GM19043 (cell line): ENCODE results near the gene DAG1.

Experiments used
- ATAC-seq: cut with Tn5 transposase; IDR thresholded peaks from one replicate; pipeline ENCODE4 v1.9.1; 2021; ENCODE audit warnings: low read depth; ENCODE audit not compliant: unreplicated experiment

The DAG1 gene

DNA sequence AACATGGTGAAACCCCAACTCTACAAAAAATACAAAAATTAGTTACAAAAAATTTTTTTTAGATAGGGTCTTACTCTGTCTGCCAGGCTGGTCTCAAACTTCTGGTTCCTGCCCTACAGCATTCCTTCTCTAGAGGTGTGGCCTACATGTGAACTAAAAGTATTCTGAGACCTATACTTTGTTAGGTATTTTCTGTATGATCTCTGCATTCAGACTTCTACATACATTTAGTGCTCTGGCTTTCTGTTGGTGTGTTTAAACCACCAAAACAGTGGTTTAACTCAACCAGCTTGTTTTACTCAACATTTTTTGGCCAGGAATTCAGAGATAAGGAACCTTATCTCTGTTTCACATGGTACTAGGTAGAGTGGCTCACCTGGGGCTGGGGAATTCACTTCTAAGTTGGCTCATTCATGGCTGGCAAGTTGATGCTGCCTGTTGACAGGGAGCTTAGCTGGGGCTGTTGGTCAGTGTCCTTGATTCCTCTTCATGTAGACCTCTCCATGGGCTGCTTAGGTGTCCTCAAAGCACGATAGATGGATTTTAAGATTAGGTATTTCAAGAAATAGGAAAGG is 42.8 kb downstream of the DAG1 start:
- no peak for ATAC-seq

DNA sequence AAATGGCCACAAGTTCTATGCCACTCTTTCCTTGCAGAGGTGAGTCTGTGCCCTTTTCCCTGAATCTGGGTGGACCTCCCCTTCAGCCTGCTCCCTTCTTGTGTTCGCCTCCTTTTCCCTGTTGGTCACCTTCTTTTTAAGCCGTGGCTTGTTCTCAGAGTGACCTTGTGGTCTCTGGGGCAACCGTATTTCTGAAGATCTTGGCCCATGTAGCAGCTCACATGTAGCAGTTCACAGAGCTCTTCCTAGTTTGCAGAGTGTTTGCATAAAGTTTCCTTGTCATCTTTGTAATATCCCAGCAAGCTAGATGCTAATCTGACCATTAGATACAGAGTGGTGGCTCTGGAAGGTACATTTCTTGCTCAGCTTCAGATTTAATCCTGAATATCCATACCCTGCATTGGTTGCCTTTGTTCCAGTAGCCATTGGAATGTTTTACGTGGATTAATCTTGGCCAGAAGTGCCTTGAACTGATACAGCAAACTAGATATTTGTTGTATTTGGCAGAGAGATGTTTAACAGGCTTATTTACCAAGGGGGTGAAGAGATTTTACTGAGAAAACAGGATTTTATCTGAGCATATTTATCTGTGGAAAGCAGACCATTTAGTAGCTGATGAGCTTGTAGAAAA is 43.5 kb downstream of the DAG1 start:
- ATAC-seq = no peak

DNA sequence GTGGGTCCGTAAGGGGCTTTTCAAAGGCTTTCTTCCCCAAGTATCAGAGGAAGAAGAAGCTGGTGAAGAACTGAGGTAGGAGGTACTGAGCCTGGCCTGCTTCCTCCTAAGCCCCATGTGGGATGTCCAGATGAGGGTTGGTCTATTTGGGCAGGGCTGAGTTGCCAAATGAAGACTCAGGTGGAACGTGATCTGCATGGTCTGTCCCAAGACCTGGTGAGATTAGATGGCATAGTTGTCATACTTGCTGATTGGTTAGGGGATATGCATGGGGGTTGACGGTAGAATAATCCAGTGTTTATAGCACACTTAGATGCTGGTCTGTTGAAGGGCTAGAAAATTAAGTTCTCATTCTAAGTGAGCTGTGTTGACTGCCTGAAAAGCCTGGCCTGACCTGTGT is 47.9 kb downstream of the DAG1 start:
- ATAC-seq = no peak

DNA sequence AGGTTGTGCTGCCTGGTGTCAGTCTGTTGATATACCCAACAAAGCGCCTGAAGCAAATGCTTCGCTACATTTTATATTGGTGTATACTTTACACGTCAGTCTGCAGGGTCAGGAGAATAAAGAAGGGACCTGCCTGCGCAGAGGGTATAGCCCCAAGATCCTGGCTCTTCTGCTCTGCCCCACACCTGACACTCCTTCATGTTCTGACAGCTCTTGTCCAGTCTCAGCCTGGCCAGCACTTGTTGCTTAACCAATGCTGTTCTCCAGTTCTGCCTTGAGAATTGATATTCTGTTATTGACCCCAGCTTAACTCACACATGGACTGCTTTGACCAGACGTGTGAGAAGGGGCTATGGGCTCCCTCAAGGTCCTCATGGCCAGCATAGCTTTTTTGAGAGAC is 48.4 kb downstream of the DAG1 start:
- ATAC-seq = no peak

DNA sequence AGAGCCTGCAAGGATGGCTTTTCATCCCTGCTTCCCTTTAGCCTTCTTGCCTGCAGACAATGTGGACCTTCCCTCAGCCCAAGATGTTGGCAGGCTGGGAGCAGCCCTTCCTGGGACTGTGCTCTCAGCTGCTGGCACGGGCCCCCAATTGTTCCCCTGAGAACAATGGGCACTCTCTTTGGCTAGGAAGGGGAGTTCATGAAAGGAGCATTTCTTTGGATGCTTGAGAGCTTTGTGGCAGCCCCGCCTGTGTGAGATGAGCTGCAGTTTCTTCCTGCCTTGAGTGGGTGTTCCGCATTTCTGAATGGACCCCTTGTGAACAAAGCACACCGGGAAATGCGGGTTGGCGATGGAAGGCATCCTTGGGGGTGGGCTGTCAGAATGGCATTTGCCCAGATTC is 49.2 kb downstream of the DAG1 start:
- ATAC-seq = no peak

DNA sequence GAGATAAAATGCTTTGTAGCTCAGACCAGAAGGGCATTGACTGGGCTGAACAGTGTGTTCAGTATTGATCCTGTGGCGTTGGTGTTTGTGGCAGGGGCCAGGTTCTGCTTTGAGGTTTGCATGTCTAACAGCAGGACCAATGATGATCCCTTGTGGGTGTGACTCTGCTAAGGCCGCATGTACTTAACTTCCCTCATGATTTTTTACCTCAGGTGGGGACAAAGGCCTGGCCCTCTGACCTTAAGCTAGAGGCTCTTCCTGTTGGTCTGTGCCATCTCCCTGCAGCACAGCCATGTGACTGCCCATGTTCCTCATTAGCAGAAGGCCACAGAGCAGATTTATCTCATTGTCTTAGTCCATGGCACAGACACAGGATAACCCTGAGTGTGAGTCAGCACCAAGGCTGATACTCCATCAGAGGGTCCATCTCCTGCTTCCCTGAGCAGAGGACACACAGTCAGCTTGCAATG is 49.9 kb downstream of the DAG1 start:
- ATAC-seq = no peak

DNA sequence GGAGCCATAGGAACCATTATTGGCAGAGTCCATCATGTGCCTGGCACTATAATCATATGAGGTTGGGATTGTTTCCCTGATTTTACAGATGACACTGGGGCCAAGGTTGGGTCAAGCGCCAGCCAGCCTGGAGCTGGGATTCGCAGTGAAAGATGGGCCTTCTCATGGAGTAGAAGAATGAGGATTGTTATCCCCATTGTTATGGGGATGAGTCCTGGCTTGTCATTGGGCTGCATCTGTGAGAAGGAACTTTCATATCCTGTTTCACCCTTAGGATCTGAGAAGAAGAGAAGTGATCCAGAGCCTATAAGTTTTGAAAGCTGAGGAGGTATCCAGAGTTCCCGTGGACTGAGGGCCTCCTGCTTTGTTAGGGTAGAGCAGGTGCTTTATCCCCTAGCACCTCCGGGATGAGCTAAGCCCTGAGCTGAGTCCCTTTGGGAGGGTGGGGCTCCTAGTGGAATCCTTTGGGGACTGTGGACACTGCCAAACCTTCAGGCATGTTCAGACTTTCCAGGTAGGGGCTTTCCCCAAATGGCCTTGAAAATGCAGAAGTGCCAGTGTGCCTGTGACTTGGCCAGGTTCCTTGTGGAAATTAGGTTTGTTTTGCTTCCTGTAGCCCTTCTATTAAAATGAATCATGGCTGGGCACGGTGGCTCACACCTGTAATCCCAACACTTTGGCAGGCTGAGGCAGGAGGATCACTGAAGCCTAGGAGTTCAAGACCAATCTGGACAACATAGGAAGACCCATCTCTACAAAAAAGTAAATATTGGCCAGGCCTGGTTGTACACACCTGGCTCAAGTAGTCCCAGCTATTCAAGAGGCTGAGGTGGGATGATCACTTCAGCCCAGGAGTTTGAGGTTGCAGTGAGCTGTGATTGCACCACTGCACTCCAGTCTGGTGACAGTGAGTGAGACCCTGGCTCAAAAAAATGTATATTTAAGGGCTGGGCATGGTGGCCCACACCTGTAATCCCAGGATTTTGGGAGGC is 54.0 kb downstream of the DAG1 start:
- ATAC-seq = no peak

DNA sequence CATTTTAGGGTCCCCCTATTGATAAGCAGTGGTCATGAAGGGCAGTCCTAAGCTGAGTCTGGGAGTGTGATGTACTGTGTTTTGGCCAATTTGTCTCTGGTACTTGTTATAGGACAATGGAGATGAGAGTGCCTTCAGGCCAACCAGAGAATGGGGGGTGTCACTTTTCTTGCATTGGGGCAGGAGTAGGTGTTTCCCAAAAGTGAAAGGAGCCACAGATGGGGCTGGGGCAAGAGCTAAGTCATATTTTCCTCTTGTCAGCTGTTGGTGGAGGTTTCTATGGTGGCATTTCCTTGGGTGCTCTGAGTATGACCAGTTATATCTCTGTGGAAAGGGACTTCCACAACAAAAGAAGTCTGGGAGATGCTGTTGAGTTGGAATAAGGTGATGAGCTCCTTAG is 59.5 kb downstream of the DAG1 start:
- no peak for ATAC-seq

DNA sequence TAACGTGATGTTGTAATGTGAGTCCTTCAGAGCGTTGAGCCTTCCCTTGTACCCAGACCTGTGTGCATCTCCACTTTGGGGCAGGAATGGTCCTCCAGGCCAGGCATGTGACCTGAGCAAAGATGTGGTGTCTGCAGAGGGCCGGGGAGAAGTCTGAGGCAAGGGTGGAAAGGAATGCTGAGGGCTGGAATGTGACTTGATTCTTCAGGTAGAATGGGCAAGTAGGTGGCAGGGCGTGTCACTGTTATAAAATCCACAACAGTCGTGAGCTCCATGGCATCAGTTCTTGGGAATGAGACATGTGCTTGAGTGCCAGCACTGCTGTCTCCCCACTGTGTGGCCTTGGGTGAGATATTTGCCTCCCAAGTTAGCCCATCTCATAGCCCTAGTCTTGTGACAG is 60.2 kb downstream of the DAG1 start:
- ATAC-seq = no peak

DNA sequence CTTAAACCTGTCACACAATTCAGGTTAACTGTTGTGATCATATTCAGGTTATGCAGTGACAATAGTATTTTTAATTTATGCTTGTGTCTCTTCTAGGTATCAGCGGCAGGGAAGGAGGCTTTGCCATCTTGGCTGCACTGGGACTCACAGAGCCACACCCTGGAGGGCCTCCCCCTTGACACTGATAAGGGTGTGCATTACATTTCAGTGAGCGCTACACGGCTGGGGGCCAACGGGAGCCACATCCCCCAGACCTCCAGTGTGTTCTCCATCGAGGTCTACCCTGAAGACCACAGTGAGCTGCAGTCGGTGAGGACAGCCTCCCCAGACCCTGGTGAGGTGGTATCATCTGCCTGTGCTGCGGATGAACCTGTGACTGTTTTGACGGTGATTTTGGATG is 60.6 kb downstream of the DAG1 start:
- no peak for ATAC-seq

DNA sequence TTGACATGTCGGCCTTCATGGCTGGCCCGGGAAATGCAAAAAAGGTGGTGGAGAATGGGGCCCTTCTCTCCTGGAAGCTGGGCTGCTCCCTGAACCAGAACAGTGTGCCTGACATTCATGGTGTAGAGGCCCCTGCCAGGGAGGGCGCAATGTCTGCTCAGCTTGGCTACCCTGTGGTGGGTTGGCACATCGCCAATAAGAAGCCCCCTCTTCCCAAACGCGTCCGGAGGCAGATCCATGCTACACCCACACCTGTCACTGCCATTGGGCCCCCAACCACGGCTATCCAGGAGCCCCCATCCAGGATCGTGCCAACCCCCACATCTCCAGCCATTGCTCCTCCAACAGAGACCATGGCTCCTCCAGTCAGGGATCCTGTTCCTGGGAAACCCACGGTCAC is 61.2 kb downstream of the DAG1 start:
- no peak for ATAC-seq

DNA sequence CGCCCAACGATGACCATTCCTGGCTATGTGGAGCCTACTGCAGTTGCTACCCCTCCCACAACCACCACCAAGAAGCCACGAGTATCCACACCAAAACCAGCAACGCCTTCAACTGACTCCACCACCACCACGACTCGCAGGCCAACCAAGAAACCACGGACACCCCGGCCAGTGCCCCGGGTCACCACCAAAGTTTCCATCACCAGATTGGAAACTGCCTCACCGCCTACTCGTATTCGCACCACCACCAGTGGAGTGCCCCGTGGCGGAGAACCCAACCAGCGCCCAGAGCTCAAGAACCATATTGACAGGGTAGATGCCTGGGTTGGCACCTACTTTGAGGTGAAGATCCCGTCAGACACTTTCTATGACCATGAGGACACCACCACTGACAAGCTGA is 61.6 kb downstream of the DAG1 start:
- ATAC-seq = no peak

DNA sequence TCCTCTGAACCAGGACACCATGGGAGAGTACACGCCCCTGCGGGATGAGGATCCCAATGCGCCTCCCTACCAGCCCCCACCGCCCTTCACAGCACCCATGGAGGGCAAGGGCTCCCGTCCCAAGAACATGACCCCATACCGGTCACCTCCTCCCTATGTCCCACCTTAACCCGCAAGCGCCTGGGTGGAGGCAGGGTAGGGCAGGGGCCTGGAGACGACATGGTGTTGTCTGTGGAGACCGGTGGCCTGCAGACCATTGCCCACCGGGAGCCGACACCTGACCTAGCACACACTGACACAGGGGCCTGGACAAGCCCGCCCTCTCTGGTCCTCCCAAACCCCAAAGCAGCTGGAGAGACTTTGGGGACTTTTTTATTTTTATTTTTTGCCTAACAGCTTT is 63.0 kb downstream of the DAG1 start:
- no peak for ATAC-seq

DNA sequence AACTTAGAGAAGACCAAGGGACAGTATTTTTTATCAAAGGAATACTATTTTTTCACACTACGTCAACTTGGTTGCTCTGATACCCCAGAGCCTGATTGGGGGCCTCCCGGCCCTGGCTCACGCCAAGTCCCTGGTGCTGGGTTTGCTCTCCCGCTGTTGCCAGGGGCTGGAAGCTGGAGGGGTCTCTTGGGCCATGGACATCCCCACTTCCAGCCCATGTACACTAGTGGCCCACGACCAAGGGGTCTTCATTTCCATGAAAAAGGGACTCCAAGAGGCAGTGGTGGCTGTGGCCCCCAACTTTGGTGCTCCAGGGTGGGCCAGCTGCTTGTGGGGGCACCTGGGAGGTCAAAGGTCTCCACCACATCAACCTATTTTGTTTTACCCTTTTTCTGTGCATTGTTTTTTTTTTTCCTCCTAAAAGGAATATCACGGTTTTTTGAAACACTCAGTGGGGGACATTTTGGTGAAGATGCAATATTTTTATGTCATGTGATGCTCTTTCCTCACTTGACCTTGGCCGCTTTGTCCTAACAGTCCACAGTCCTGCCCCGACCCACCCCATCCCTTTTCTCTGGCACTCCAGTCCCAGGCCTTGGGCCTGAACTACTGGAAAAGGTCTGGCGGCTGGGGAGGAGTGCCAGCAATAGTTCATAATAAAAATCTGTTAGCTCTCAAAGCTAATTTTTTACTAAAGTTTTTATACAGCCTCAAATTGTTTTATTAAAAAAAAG is 63.9 kb downstream of the DAG1 start:
- ATAC-seq = no peak

DNA sequence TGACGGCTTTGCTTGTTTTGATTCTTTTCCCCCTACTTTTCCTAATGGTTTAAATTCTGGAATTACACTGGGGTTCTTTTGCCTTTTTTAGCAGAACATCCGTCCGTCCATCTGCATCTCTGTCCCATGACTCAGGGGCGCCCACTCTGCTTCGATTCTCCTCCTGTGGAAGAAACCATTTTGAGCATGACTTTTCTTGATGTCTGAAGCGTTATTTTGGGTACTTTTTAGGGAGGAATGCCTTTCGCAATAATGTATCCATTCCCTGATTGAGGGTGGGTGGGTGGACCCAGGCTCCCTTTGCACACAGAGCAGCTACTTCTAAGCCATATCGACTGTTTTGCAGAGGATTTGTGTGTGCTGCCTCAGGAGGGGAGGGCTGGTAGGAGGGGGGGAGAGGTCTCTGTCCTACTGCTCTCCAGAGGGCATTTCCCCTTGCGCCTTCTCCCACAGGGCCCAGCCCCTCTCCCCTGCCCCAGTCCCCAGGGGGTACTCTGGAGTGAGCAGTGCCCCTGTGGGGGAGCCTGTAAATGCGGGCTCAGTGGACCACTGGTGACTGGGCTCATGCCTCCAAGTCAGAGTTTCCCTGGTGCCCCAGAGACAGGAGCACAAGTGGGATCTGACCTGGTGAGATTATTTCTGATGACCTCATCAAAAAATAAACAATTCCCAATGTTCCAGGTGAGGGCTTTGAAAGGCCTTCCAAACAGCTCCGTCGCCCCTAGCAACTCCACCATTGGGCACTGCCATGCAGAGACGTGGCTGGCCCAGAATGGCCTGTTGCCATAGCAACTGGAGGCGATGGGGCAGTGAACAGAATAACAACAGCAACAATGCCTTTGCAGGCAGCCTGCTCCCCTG is 64.7 kb downstream of the DAG1 start:
- ATAC-seq = no peak

DNA sequence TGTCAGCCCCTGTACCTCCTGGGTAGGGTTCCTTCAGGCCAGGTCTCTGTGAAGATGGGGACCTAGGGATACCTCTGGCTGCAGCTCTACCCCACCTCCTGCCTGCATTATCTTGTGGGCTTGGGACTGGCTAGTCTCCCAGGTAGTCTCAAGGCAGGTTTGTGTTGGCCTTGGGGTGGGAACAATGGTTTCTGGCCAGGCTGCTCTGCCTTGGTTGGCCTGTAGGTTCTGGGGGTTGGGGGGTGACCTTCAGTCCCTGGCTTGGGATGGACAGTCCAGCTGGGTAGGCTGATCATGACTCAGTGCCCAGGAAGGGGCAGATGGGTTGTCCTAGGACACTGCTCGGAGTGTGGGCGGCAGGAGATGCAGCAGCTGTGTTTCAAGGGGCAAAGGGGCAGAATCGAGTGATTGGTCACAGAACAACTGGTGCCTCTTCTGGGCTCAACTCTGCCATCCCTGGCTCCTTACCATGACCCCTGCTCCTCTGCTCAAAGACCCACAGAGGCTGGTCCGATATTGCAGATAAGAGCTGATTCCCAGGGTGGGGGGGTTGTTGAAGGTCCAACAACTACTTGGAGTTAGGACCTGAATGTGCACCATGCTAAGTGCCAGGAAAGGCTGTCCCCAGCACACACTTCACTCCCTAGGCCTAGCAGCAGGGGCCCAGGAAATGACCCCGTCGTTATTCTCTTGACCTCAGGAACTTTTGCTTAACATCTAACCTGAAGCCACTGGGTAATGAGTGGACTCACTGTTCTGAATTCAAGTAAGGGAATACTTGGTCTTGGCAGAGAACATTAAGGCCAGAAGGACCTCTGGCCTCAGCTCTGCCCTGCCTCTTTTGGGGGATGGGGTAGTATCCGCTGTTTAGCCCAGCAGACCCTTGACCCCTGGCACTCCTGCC is 66.2 kb downstream of the DAG1 start:
- ATAC-seq = no peak

DNA sequence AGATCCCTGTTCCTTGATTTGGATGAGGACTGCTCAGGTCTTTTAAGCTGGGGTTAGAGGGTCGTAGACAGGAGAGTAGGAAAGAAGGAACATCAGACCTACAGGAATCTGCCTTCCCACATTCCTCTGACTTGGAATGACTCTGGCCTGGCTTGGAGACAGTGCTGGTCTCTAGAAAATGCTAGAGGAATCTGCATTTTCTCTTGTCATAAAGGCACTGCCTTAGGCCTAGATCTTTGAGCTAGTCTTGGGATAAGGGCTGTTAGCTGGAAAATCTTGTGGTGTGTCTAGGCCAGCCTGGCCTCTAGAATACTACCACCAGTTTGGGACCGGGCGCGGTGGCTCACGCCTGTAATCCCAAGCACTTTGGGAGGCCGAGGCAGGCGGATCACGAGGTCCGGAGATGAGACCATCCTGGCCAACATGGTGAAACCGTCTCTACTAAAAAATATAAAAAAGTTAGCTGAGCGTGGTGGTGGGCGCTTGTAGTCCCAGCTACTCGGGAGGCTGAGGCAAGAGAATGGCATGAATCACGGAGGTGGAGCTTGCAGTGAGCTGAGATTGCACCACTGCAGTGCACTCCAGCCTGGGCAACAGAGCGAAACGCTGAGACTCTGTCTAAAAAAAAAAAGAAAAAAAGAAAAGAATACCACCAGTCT is 66.9 kb downstream of the DAG1 start:
- ATAC-seq = no peak
